Spleen (tissue), 11 donors: Measurements from ENCODE around the gene TMEM131. TPM values are rescaled to one million over a fixed set of nuclear protein-coding genes. Genes with fewer than 3 reads are reported as not detected.
A peak's percentile ranks its signal among the peaks of the same experiment; 100 is the strongest.

Source experiments
- DNase-seq: peaks from one replicate; pipeline ENCODE4 v3.0.0-alpha.2; 2020
- H3K27ac ChIP-seq, 8 donors: fragments of 200-600 bp; sonication (generic) in 7 of 8; 1 replicate in 4 of 8; 2 replicates in 4 of 8; pipeline versions ENCODE4 v1.5.0 to v1.8.0; 2016 to 2021; ENCODE audit warnings: inconsistent platforms in 4 of 8, mild to moderate bottlenecking in 4 of 8, moderate library complexity in 1 of 8
- H3K27me3 ChIP-seq, 7 donors: fragments of 200-600 bp; sonication (generic) in 6 of 7; replicated peaks in 1 of 7; 1 replicate in 4 of 7; 2 replicates in 3 of 7; pipeline versions ENCODE4 v1.5.0 to v1.8.0; 2016 to 2021; ENCODE audit warnings: inconsistent platforms in 3 of 7, mild to moderate bottlenecking in 1 of 7
- H3K36me3 ChIP-seq, 6 donors: fragments of 200-600 bp; sonication (generic) in 5 of 6; 1 replicate in 4 of 6; 2 replicates in 2 of 6; pipeline versions ENCODE4 v1.5.0 to v1.8.0; 2016 to 2021; ENCODE audit warnings: inconsistent platforms in 2 of 6
- H3K4me1 ChIP-seq, 6 donors: fragments of 200-600 bp; sonication (generic) in 5 of 6; 1 replicate in 3 of 6; 2 replicates in 3 of 6; pipeline versions ENCODE4 v1.5.0 to v1.8.0; 2016 to 2021; ENCODE audit warnings: inconsistent platforms in 3 of 6
- H3K4me3 ChIP-seq, 8 donors: fragments of 200-600 bp; sonication (generic) in 7 of 8; 1 replicate in 4 of 8; 2 replicates in 4 of 8; pipeline versions ENCODE4 v1.5.0 to v1.8.0; 2016 to 2021; ENCODE audit warnings: inconsistent platforms in 4 of 8, mild to moderate bottlenecking in 4 of 8, moderate library complexity in 2 of 8
- H3K9me3 ChIP-seq, 8 donors: fragments of 200-600 bp; sonication (generic) in 7 of 8; 1 replicate in 4 of 8; 2 replicates in 4 of 8; pipeline versions ENCODE4 v1.5.0 to v1.8.0; 2016 to 2021; ENCODE audit warnings: inconsistent platforms in 4 of 8
- POLR2A ChIP-seq, 3 donors: fragments of 450-650 bp; IDR thresholded peaks; one replicate each; pipeline ENCODE4 v1.5.1; 2017; ENCODE audit warnings: antibody characterized with exemption in 3 of 3, mild to moderate bottlenecking in 1 of 3
- POLR2AphosphoS5 ChIP-seq, 3 donors: sonication (generic); formaldehyde crosslinking; IDR thresholded peaks; one replicate each; pipeline ENCODE4 v1.5.1; 2017; ENCODE audit warnings: antibody characterized with exemption in 3 of 3
- WGBS, 5 donors: extraction: QIAGEN DNeasy Blood & Tissue Kit in 3 of 5; methylation state at CpG; one replicate each; pipeline versions ENCODE4 v1.1.5 to v1.1.7; 2013 to 2018; 5-methylcytosine and 5-hydroxymethylcytosine counted together
- intact Hi-C: fragments of 100-400 bp; cut with DNase I; formaldehyde crosslinking; loops from one replicate; pipeline ENCODE4 v1.15.0; 2023; ENCODE audit warnings: low total_unique reads
- polyA plus RNA-seq, 3 donors: library from polyadenylated mRNA; stranded (reverse); fragments of 200-250 nt; gene quantifications; one replicate each; pipeline ENCODE4 v1.2.1, GENCODE V29; 2013
- total RNA-seq, 7 donors: library from RNA; depleted of rRNA in 3 of 7; stranded (reverse); fragments of >200 nt in 3 of 7; fragmentation: NEBNext Ultra II Directional in 4 of 7; extraction: Animal tissue kit (Norgen Biotek cat#: 25700) in 4 of 7; gene quantifications; one replicate each; pipeline versions ENCODE4 v1.1.0 to v1.2.1, GENCODE V29; 2016 to 2021
- TF ChIP-seq, protein P1 (sequence below), 11 experiments: fragments of 200-600 bp in 7 of 11; fragments of 450-650 bp in 4 of 11; sonication (generic) in 4 of 11; IDR thresholded peaks in 8 of 11; conservative IDR thresholded peaks in 3 of 11; 1 replicate in 7 of 11; 2 replicates in 4 of 11; pipeline versions ENCODE4 v1.4.0 to v1.8.0; 2016 to 2021; ENCODE audit warnings: antibody characterized with exemption in 11 of 11, inconsistent platforms in 4 of 11, mild to moderate bottlenecking in 1 of 11
- donor health status: healthy with polysubstance abuse.
- donor health status: DM: no; HTN: no; CAD: no; lungs with moderate emphysema.
- donor health status: DM: no; HTN: no; CAD: no.
- donor health status: Bipolar disorder and iron deficiency.
- donor health status: healthy.
- donor health status: DM: no; HTN: no; CAD: no.
- donor health status: DM: yes; HTN: yes; CAD: no.

TMEM131 gene
- total and polyA plus RNA-seq, 10 donors, result 9.2 to 74.0 (median 61.6) TPM

DNA sequence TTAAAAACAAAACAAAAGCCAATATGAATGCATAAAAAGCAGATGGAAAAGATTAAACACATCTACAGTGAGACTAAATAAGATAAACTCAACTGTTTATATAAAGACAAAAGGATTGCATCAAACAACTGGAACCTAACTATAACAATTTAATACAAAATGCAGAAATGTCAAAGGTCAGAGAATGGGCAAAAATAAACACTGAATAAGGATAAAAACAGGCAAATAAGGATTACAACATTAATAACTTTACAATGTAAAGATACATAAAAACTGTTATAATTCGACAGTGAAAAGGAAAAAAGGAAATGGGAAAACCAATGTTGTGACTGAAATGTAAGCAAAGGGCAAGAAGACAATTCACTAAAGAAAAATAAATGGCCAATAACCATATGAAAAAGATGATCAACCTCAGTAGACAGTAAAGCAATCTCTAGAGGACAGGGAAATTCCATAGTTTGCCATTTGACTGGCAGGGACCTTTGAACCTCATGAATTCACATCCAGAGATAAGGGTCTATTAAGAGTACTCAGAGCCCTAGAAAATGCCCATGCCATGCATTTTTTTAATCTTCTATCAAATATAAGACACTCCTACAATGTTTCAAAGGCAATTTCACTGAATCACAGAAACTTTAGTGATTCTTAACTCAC lies 83.7 kb downstream of the TMEM131 start:
- H3K9me3 ChIP-seq, result no peaks in the 10 kb centered on the region
- no peaks in the 10 kb centered on the region for H3K27me3 ChIP-seq
- DNase-seq, result no peak
- H3K36me3 ChIP-seq, result peaks cover 0 to 14% (median 0%) of the 10 kb centered on the region in 6 donors
- 61 to 89% (median 78%) methylated on average over 1 of the region's 1 CpG for WGBS, 5 donors
- H3K27ac ChIP-seq, result peak overlapping the region in 4 of 8 donors; percentile 5 to 47 (median 14)
- TF ChIP-seq, protein P1, sequence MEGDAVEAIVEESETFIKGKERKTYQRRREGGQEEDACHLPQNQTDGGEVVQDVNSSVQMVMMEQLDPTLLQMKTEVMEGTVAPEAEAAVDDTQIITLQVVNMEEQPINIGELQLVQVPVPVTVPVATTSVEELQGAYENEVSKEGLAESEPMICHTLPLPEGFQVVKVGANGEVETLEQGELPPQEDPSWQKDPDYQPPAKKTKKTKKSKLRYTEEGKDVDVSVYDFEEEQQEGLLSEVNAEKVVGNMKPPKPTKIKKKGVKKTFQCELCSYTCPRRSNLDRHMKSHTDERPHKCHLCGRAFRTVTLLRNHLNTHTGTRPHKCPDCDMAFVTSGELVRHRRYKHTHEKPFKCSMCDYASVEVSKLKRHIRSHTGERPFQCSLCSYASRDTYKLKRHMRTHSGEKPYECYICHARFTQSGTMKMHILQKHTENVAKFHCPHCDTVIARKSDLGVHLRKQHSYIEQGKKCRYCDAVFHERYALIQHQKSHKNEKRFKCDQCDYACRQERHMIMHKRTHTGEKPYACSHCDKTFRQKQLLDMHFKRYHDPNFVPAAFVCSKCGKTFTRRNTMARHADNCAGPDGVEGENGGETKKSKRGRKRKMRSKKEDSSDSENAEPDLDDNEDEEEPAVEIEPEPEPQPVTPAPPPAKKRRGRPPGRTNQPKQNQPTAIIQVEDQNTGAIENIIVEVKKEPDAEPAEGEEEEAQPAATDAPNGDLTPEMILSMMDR (IDR thresholded peaks at IDR 0.05 in 8 of 11, conservative IDR thresholded peaks at IDR 0.05 in 3 of 11), result no peak
- TF ChIP-seq POLR2A (IDR thresholded peaks at IDR 0.05) (no peak), POLR2AphosphoS5 (IDR thresholded peaks at IDR 0.05) (no peak)
- intact Hi-C loops, result no loop called here
- peaks cover 0 to 99% (median 55%) of the 10 kb centered on the region in 6 donors for H3K4me1 ChIP-seq
- H3K4me3 ChIP-seq, result no peak overlapping the region

DNA sequence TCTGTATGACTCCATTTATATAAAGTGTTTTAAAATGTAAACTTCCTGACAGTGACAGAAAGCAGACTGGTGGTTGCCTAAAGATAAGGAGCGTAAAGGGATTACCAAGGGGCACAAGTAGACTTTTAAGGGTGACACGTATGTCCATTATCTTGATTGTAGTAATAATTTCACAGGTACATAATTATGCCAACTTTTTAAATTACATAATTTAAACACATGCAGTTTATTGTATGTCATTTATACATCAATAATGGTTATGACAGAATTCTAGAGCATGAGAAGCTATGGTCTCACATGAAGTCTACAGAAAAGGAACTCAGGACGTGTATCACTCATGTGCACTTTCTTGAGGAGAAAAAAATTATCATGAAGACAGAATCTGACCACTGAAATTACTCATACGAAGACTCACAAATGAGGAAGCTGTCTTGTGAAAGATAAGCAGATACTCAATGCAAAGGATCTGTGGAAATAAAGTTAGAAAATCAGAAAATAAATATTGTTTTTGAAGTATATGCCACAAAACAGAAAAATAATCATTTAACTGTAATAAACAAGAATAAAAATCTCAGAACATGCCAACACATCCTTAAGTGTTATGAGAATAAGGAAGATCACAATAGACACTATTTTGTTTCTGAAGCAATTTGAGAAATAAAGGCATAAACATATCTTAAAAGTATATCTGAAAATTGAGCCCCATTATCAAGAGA lies 84.4 kb downstream of the TMEM131 start:
- intact Hi-C loops, result no loop called here
- 46 to 65% (median 56%) methylated on average over 4 of the region's 4 CpGs for whole genome bisulfite sequencing, 5 donors
- H3K27ac ChIP-seq, result peak overlapping the region in 5 of 8 donors; percentile 5 to 52 (median 23)

DNA sequence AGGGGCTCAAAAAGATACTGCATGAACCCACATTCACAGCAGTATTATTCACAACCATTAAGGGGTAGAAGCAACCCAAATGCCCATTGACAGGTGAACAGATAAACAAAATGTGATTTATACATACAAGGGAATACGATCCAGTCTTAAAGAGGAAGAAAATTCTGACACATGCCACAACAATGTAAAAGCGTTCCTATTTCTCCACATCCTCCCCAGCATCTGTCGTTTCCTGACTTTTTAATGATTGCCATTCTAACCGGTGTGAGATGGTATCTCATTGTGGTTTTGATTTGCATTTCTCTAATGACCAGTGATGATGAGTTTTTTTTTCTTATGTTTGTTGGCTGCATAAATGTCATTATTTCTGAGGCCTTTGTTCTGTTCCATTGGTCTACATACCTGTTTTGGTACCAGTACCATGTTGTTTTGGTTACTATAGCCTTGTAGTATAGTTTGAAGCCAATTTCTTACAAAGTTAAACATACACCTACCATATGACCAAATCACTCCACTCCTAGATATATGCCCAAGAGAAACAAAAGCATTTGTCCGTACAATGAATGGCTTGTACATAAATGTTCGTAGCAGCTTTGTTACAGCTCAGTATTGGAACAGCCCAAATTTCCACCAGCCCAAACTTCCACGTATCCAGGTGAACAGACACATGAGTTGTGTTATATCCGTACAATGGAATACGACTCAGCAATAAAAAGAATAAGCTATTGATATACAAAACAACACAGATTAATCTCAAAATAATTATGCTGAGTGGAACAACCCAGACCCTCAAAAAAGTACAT lies 85.1 kb downstream of the TMEM131 start:
- Histone ChIP-seq H3K36me3 (peaks cover 0 to 28% (median 0%) of the 10 kb centered on the region in 6 donors), H3K27me3 (no peaks in the 10 kb centered on the region), H3K9me3 (no peaks in the 10 kb centered on the region), H3K4me1 (peaks cover 0 to 93% (median 55%) of the 10 kb centered on the region in 6 donors), H3K27ac (peak overlapping the region in 5 of 8 donors; percentile 5 to 52 (median 23)), H3K4me3 (no peak overlapping the region)
- WGBS, 5 donors, result 69 to 83% (median 79%) methylated on average over 9 of the region's 9 CpGs
- TF ChIP-seq POLR2A (IDR thresholded peaks at IDR 0.05), result no peak
- TF ChIP-seq, protein P1 (IDR thresholded peaks at IDR 0.05 in 8 of 11, conservative IDR thresholded peaks at IDR 0.05 in 3 of 11), result no peak
- TF ChIP-seq POLR2AphosphoS5 (IDR thresholded peaks at IDR 0.05), result no peak
- intact Hi-C loops, result no loop called here
- DNase-seq, result no peak

More for the DNA sequence above, 84.4 kb downstream of the TMEM131 start:
- DNase-seq, result no peak
- H3K27me3 ChIP-seq, result no peaks in the 10 kb centered on the region
- no peaks in the 10 kb centered on the region for H3K9me3 ChIP-seq
- TF ChIP-seq, protein P1 (IDR thresholded peaks at IDR 0.05 in 8 of 11, conservative IDR thresholded peaks at IDR 0.05 in 3 of 11), result no peak
- no peak for TF ChIP-seq POLR2A (IDR thresholded peaks at IDR 0.05)
- TF ChIP-seq POLR2AphosphoS5 (IDR thresholded peaks at IDR 0.05), result no peak
- peaks cover 0 to 99% (median 55%) of the 10 kb centered on the region in 6 donors for H3K4me1 ChIP-seq
- no peak overlapping the region for H3K4me3 ChIP-seq
- H3K36me3 ChIP-seq, result peaks cover 0 to 21% (median 0%) of the 10 kb centered on the region in 6 donors
